ENCODE results near the gene ZNF618.

ZNF618 gene

GRCh38 chr9:114089206-114089840 is 213.2 kb downstream of the ZNF618 start:
- ChIA-PET POLR2A (no interaction called here), CTCF (interaction anchor here (0.8 to 1.9 kb wide), 4 partner anchors 11 to 281 kb away, joined by 3 to 7 read pairs (median 3); no protein-coding TSS in a partner anchor)
- no peak for TF ChIP-seq CTCF (IDR thresholded peaks at IDR 0.05; ENCODE audit: control extremely low read depth, extremely low read depth, low read depth, missing control alignments)
- no peak for DNase-seq (ENCODE audit: extremely low spot score)

- CTCF ChIA-PET, result interaction anchor here (1.2 kb wide), 1 partner anchor 283 kb away, joined by 3 read pairs; no protein-coding TSS in a partner anchor
- TF ChIP-seq CTCF (IDR thresholded peaks at IDR 0.05; ENCODE audit: control extremely low read depth, extremely low read depth, low read depth, missing control alignments), result no peak
- POLR2A ChIA-PET, result no interaction called here
- DNase-seq (ENCODE audit: extremely low spot score), result no peak
Measured at GRCh38 chr9:114090798-114091197, 214.7 kb downstream of the ZNF618 start.

- TF ChIP-seq CTCF (IDR thresholded peaks at IDR 0.05; ENCODE audit: control extremely low read depth, extremely low read depth, low read depth, missing control alignments), result no peak
- ChIA-PET CTCF (interaction anchor here (5.8 kb wide), 1 partner anchor 9 kb away, joined by 48 read pairs; no protein-coding TSS in a partner anchor), POLR2A (no interaction called here)
- DNase-seq (ENCODE audit: extremely low spot score), result no peak
Measured at GRCh38 chr9:114091711-114092110, 215.6 kb downstream of the ZNF618 start.

- DNase-seq (ENCODE audit: extremely low spot score), result no peak
- no peak for TF ChIP-seq CTCF (IDR thresholded peaks at IDR 0.05; ENCODE audit: control extremely low read depth, extremely low read depth, low read depth, missing control alignments)
- POLR2A ChIA-PET, result no interaction called here
- CTCF ChIA-PET, result interaction anchor here (1.0 to 5.8 kb wide), 2 partner anchors 9 to 14 kb away, joined by 3 to 48 read pairs; partner anchors contain the start of gene AMBP
Measured at GRCh38 chr9:114092336-114092735, 216.2 kb downstream of the ZNF618 start.

- ChIA-PET POLR2A (no interaction called here), CTCF (interaction anchor here (1.0 to 5.8 kb wide), 3 partner anchors 10 to 198 kb away, joined by 3 to 48 read pairs (median 7); partner anchors contain the start of gene AMBP)
- DNase-seq (ENCODE audit: extremely low spot score), result no peak
- no peak for TF ChIP-seq CTCF (IDR thresholded peaks at IDR 0.05; ENCODE audit: control extremely low read depth, extremely low read depth, low read depth, missing control alignments)
Measured at GRCh38 chr9:114093031-114093471, 216.9 kb downstream of the ZNF618 start.

- no peak for DNase-seq (ENCODE audit: extremely low spot score)
- TF ChIP-seq CTCF (IDR thresholded peaks at IDR 0.05; ENCODE audit: control extremely low read depth, extremely low read depth, low read depth, missing control alignments), result no peak
- ChIA-PET POLR2A (no interaction called here), CTCF (interaction anchor here (1.5 to 5.8 kb wide), 2 partner anchors 11 to 197 kb away, joined by 7 to 48 read pairs; no protein-coding TSS in a partner anchor)
Measured at GRCh38 chr9:114093761-114094505, 217.8 kb downstream of the ZNF618 start.
